Stomach (tissue), 9 donors: ENCODE measurements around the gene GRAMD1A. TPM values are rescaled to one million over a fixed set of nuclear protein-coding genes. Genes with fewer than 3 reads are reported as not detected.
"Not testable (repeated sequence)": the region's sequence is repeated elsewhere in the genome, so short reads cannot be mapped to it uniquely, and the experiment has no call there.

Experiments used
- DNase-seq, 2 donors: peaks; one replicate each; pipeline versions ENCODE4 v3.0.0 to v3.0.0-alpha.2; 2013 to 2019
- H3K27ac ChIP-seq, 5 donors: fragments of 200-600 bp in 4 of 5; sonication (generic) in 4 of 5; one replicate each; pipeline ENCODE4 v1.5.1; 2013 to 2019; ENCODE audit warnings: mild to moderate bottlenecking in 1 of 5, moderate library complexity in 1 of 5
- H3K27me3 ChIP-seq, 3 donors: fragments of 200-600 bp; sonication (generic); one replicate each; pipeline ENCODE4 v1.5.1; 2017 to 2019; ENCODE audit warnings: mixed run types in 1 of 3
- H3K36me3 ChIP-seq, 4 donors: fragments of 200-600 bp; sonication (generic); 1 replicate in 3 of 4; 2 replicates in 1 of 4; pipeline ENCODE4 v1.5.1; 2016 to 2019
- H3K4me1 ChIP-seq, 4 donors: fragments of 200-600 bp; sonication (generic); one replicate each; pipeline ENCODE4 v1.5.1; 2016 to 2019
- H3K4me3 ChIP-seq, 4 donors: fragments of 200-600 bp; sonication (generic) in 3 of 4; one replicate each; pipeline ENCODE4 v1.5.1; 2016 to 2019; ENCODE audit warnings: mild to moderate bottlenecking in 1 of 4
- H3K9me3 ChIP-seq, 4 donors: fragments of 200-600 bp; sonication (generic); one replicate each; pipeline ENCODE4 v1.5.1; 2016 to 2019
- EP300 ChIP-seq: sonication (generic); formaldehyde crosslinking; IDR thresholded peaks from one replicate; pipeline ENCODE4 v1.6.1; 2017; ENCODE audit warnings: antibody characterized with exemption
- POLR2A ChIP-seq, 4 donors: fragments of 450-650 bp; IDR thresholded peaks; one replicate each; pipeline ENCODE4 v1.6.1; 2016; ENCODE audit warnings: antibody characterized with exemption in 4 of 4, control low read depth in 2 of 4, mild to moderate bottlenecking in 1 of 4, moderate library complexity in 1 of 4
- POLR2AphosphoS5 ChIP-seq, 3 donors: sonication (generic); formaldehyde crosslinking; IDR thresholded peaks; one replicate each; pipeline ENCODE4 v1.6.1; 2016; ENCODE audit warnings: antibody characterized with exemption in 3 of 3
- WGBS, 5 donors: extraction: QIAGEN DNeasy Blood & Tissue Kit in 3 of 5; methylation state at CpG; one replicate each; pipeline versions ENCODE4 v1.1.5 to v1.1.7; 2013 to 2018; 5-methylcytosine and 5-hydroxymethylcytosine counted together
- intact Hi-C: fragments of 100-400 bp; cut with DNase I; formaldehyde crosslinking; loops from one replicate; pipeline ENCODE4 v1.15.1; 2023; ENCODE audit warnings: low total_unique reads
- polyA plus RNA-seq, 3 donors: library from polyadenylated mRNA; stranded (reverse); fragments of 200-250 nt; gene quantifications; one replicate each; pipeline ENCODE4 v1.2.3, GENCODE V29; 2013
- total RNA-seq, 5 donors: library from RNA; depleted of rRNA; stranded (reverse); fragments of >200 nt; gene quantifications; one replicate each; pipeline versions ENCODE4 v1.1.0 to v1.2.3, GENCODE V29; 2014 to 2016
- TF ChIP-seq, protein P1 (sequence below), 7 experiments: fragments of 450-650 bp in 4 of 7; fragments of 200-600 bp in 3 of 7; sonication (generic) in 3 of 7; IDR thresholded peaks; one replicate each; pipeline ENCODE4 v1.5.1; 2016 to 2019; ENCODE audit warnings: antibody characterized with exemption in 7 of 7, control low read depth in 2 of 7, mild to moderate bottlenecking in 1 of 7
- donor health status: healthy with polysubstance abuse.
- donor health status: Bipolar disorder and iron deficiency.
- donor health status: healthy.

The GRAMD1A gene
- total and polyA plus RNA-seq, 8 donors: 29.8 to 74.1 (median 45.1) TPM

GRCh38 chr19:35013820-35014754 is 14.0 kb downstream of the GRAMD1A start:
- peak in 1 of 2 donors; percentile 66 for DNase-seq
- TF ChIP-seq, protein P1, sequence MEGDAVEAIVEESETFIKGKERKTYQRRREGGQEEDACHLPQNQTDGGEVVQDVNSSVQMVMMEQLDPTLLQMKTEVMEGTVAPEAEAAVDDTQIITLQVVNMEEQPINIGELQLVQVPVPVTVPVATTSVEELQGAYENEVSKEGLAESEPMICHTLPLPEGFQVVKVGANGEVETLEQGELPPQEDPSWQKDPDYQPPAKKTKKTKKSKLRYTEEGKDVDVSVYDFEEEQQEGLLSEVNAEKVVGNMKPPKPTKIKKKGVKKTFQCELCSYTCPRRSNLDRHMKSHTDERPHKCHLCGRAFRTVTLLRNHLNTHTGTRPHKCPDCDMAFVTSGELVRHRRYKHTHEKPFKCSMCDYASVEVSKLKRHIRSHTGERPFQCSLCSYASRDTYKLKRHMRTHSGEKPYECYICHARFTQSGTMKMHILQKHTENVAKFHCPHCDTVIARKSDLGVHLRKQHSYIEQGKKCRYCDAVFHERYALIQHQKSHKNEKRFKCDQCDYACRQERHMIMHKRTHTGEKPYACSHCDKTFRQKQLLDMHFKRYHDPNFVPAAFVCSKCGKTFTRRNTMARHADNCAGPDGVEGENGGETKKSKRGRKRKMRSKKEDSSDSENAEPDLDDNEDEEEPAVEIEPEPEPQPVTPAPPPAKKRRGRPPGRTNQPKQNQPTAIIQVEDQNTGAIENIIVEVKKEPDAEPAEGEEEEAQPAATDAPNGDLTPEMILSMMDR (IDR thresholded peaks at IDR 0.05): no peak
- no peak for TF ChIP-seq EP300
- Histone ChIP-seq H3K36me3 (peaks cover 50 to 93% (median 92%) of the 10 kb centered on the region in 4 donors), H3K27ac (peak overlapping the region in 3 of 5 donors; percentile 48 to 66 (median 63)), H3K27me3 (no peaks in the 10 kb centered on the region), H3K4me3 (no peak overlapping the region), H3K4me1 (peaks cover 16 to 60% (median 29%) of the 10 kb centered on the region in 4 donors), H3K9me3 (no peaks in the 10 kb centered on the region)
- intact Hi-C loops: loop anchor here (2.0 kb wide), 1 partner anchor 43 kb away; no protein-coding TSS in a partner anchor
- WGBS, 5 donors: 80 to 91% (median 86%) methylated on average over 19 to 23 of the region's 23 CpGs

DNA sequence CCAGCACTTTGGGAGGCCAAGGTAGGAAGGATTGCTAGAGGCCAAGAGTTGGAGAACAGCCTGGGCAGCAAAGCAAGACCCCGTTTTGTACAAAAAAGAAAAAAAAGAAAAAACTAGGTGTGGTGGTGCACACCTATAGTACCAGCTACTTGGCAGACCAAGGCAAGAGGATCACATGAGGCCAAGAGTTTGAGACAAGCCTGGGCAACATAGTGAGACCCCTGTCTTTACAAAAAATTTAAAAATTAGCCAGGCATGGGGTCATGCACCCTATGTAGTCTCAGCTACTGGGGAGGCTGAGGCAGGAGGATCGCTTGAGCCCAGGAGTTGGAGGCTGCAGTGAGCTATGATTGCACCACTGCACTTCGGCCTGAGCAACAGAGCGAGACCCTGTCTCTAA is 14.7 kb downstream of the GRAMD1A start:
- H3K9me3 ChIP-seq, intact Hi-C loops, H3K27me3 ChIP-seq, H3K4me3 ChIP-seq, DNase-seq: not testable (repeated sequence)
- WGBS, 5 donors: 88 to 95% (median 92%) methylated on average over 4 of the region's 4 CpGs
- Histone ChIP-seq H3K27ac (peak overlapping the region in 2 of 5 donors; percentile 63 to 66), H3K36me3 (peaks cover 50 to 93% (median 92%) of the 10 kb centered on the region in 4 donors), H3K4me1 (peaks cover 16 to 60% (median 27%) of the 10 kb centered on the region in 4 donors)

GRCh38 chr19:35015270-35015953 is 15.3 kb downstream of the GRAMD1A start:
- H3K4me3 ChIP-seq: no peak overlapping the region
- TF ChIP-seq POLR2AphosphoS5 (IDR thresholded peaks at IDR 0.05) (no peak), POLR2A (IDR thresholded peaks at IDR 0.05) (no peak), EP300 (no peak)
- TF ChIP-seq, protein P1 (IDR thresholded peaks at IDR 0.05): no peak
- DNase-seq: peak in 1 of 2 donors; percentile 35
- H3K9me3 ChIP-seq: no peaks in the 10 kb centered on the region
- H3K4me1 ChIP-seq: peaks cover 16 to 55% (median 27%) of the 10 kb centered on the region in 4 donors
- peak overlapping the region in 1 of 5 donors; percentile 11 for H3K27ac ChIP-seq
- peaks cover 50 to 93% (median 92%) of the 10 kb centered on the region in 4 donors for H3K36me3 ChIP-seq
- no peaks in the 10 kb centered on the region for H3K27me3 ChIP-seq
- intact Hi-C loops: no loop called here
- 79 to 93% (median 82%) methylated on average over 16 of the region's 16 CpGs for WGBS, 5 donors

DNA sequence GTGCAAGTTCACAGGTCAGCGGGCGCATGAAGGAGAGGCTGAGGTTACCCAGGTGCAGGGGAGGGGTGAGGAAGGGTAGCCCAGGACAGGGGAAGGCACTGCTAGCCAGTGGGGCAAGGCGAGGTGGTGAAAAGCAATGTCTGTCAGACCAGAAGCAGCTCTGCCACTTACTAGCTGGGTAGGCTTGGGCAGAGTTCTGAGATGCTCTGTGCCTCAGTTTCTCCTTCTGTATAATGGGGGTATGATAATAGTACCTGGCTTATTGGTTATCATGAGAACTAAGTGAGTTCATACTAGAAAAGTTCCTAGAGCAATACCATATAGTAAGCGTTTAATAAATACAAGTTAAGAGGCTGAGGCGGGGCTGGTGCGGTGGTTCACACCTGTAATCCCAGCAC is 15.8 kb downstream of the GRAMD1A start:
- Histone ChIP-seq H3K4me1 (peaks cover 16 to 50% (median 27%) of the 10 kb centered on the region in 4 donors), H3K27me3 (no peaks in the 10 kb centered on the region), H3K4me3 (no peak overlapping the region), H3K27ac (no peak overlapping the region), H3K36me3 (peaks cover 54 to 93% (median 92%) of the 10 kb centered on the region in 4 donors), H3K9me3 (no peaks in the 10 kb centered on the region)
- TF ChIP-seq, protein P1 (IDR thresholded peaks at IDR 0.05): no peak
- TF ChIP-seq EP300: no peak
- no peak for TF ChIP-seq POLR2A (IDR thresholded peaks at IDR 0.05)
- TF ChIP-seq POLR2AphosphoS5 (IDR thresholded peaks at IDR 0.05): no peak
- no peak for DNase-seq
- 92 to 99% (median 97%) methylated on average over 4 to 6 of the region's 6 CpGs for WGBS, 5 donors
- intact Hi-C loops: no loop called here
